GM18520 (cell line): Measurements from ENCODE around the gene BLOC1S2.
"Not testable (repeated sequence)": the region's sequence is repeated elsewhere in the genome, so short reads cannot be mapped to it uniquely, and the experiment has no call there.

Source experiments
- ATAC-seq: cut with Tn5 transposase; IDR thresholded peaks from one replicate; pipeline ENCODE4 v1.9.1; 2021; ENCODE audit not compliant: unreplicated experiment

The BLOC1S2 gene

GRCh38 chr10:100286051-100287033 lies at the start of gene BLOC1S2:
BLOC1S2 (minus strand) TSS chr10:100286680; CDS start chr10:100286659, 21 bp downstream.
- peak; percentile 94 for ATAC-seq

DNA sequence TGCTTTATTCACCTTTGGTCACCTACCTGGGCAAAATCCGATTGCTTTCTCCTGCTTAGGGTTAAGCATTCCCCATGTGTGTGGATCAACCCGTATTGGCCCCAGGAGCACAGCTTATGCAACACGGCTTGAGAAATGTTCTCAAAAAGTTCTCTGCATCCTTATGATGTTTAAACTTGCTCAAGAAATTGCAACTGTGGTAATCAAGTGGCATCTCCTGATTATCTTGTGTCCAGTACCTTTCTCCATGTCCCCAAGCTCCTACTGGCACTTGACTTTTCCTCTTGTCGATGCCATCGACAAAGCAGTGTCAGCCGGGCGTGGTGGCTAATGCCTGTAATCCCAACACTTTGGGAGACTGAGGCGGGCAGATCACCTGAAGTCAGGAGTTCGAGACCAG lies 48.3 kb upstream of the BLOC1S2 start:
- ATAC-seq, result no peak

DNA sequence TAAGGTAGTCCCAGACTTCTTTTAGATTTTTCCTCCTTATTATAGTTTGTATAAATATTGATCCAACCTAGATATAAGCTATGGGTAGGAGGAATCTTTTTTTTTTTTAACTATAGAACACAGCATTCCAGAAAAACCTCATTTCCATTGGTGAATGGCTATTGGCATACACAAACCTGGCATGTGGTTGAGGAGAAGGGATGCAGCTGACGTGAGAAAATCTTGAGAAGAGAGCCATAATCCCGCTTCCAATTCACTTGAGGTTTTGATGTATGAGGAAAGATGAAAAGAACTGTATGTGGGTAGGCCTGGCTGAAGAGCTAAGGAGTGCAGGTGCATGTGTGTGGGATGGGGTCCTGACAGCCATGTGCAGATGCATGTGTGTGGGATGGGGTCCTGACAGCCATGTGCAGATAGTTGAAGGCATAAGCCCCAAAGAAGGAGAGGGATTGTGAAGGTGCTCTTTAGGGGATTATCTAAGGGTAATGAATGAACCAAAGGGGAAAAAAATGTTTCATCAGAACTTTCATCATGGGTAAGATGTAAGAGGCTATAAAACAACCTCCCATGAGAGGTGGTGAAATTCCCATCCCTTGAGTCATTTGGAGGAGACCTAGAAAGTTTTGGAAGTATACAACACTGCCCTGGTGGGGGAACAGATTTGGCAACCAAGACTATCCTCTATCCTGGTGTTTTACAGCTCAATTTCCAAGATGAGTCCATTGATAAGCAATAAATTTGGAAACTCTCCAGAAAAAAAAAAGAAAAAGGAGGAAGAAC lies 47.4 kb upstream of the BLOC1S2 start:
- no peak for ATAC-seq

DNA sequence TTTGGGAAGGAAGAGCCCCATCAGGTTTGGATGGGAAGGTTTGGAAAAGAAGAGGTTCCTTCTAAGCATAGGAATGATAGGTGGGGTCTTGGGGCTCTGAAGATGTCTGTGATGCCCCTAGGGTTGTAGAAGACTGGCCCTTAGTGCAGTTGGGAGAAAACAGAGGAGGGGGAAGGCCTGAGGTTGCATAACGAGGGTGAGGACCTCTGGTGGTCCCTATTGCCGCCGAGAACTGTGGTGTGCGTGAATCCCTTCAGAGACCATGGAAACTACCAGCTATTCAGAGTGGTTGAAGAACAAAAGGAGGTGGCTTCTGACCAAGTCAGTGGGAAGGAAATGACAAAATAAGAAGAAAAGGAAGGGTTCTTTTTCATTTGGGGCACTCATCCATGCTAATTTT lies 46.6 kb upstream of the BLOC1S2 start:
- ATAC-seq, result no peak

- ATAC-seq, result no peak
Measured at GRCh38 chr10:100330079-100330478, 43.6 kb upstream of the BLOC1S2 start, which contains the start of gene PKD2L1. PKD2L1 (minus strand) TSS chr10:100330228; CDS start chr10:100330103, 125 bp downstream.

DNA sequence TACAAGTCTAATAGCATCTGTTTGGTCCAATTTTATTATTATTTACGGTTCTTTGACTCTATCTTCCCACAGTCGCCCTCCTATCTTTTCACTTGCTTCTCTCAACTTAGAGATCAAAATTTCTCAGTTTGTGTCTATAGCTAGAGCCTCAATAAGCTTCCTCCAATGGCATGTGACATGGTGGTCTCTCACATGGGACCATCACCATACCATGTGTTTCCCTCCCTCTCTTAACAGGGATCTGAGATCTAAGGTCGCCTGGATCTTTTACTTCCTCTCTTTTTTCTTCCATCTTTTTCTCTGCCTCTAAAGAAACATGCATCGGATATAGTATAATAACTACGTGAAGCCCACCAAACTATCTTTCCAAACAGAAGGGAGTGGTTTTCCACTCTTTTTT lies 41.7 kb upstream of the BLOC1S2 start:
- ATAC-seq, result no peak

- ATAC-seq, result no peak
Measured at GRCh38 chr10:100327718-100328009, 41.2 kb upstream of the BLOC1S2 start.

GRCh38 chr10:100327007-100327717 lies 40.7 kb upstream of the BLOC1S2 start:
- ATAC-seq, result peak; percentile 91

- no peak for ATAC-seq
Measured at GRCh38 chr10:100325158-100325557, 38.7 kb upstream of the BLOC1S2 start.

DNA sequence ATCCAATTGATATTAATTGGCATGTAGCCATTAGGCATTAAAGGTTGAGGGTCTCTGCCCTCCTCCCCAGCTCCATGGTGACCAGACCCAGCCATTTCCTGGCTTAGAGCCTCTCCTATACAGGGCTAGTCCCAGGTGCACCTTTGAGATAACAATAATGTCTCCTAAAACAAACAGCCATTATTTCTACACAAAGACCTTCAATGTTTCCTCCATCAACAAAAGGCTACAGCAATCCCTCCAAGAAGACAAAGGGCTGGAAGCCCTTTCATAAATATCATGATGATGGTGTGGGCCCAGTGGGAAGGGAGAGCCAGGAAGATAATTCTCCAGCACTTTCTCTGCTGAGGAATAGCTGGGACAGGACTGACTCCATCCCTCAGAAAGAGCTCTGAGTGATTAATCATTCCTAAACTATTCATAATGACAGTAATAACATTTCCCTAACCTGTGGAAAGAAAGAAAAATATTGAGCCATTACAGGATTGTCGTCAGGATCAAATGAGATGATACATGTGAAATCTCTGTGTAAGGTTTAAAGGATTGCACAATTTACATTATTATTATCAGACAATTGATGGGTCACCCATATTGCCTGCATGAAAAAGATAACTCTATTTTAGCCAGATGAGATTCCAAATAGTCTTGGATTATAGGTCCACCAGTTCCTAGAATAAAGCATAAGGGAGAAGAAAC lies 33.4 kb upstream of the BLOC1S2 start:
- ATAC-seq, result no peak

DNA sequence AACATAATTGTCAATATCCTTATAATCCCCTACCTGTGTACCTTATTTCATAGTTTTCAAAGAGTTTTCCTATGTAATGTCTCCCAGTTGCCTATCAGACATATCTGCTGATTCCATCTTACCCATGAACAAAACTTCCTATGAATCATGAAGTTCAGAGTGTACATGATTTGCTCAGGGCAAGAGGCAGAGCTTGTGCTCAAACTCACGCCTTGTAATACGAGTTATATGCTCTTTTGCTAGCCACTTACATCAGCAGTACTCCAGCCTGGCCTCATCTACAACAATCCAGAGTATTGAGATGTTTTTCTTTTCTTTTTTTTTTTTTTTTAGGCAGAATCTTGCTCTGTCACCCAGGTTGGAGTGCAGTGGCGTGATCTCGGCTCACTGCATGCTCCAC lies 31.7 kb upstream of the BLOC1S2 start:
- no peak for ATAC-seq

DNA sequence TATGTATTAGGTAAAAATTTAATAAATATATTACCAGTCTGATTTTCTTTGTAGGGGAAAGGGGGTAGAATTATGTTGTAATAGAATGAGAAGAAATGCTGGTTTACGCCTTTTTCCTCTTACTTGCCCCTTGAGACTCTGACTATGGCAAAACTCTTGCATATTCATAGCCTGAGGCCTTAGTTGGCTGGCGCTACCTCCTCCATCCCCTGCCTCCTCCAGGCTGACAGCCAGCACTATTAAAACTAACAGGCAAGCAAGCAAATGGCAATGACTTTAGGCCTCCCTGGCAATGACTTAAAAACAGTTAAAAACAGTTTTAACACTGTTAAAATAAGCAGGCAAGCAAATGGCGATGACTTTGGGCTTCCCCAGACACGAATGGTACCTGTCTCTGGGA lies 29.1 kb upstream of the BLOC1S2 start:
- no peak for ATAC-seq

GRCh38 chr10:100311298-100311697 lies 24.8 kb upstream of the BLOC1S2 start:
- no peak for ATAC-seq

GRCh38 chr10:100307684-100308083 lies 21.2 kb upstream of the BLOC1S2 start:
- ATAC-seq, result no peak

DNA sequence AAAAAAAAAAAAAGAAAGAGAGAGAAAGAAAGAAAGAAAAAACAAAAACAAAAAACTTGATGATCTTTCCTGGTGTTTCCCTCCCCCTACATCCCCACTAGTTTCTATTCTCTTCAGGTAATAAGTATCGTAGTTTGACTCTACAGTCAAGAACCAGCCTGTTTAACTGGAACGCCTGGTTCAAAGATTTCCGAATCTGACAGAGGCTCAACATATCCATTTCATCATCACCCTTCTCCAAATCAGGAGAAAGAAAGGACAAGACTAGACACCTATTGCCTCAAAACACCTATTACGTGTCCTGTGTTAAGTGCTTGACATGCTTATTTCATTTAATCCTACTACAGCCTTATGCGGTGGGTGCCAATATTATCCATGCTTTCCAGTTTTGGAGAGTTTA lies 20.4 kb upstream of the BLOC1S2 start:
- ATAC-seq, result no peak

GRCh38 chr10:100304414-100304813 lies 17.9 kb upstream of the BLOC1S2 start:
- no peak for ATAC-seq

- no peak for ATAC-seq
Measured at GRCh38 chr10:100303724-100304319, 17.3 kb upstream of the BLOC1S2 start.

DNA sequence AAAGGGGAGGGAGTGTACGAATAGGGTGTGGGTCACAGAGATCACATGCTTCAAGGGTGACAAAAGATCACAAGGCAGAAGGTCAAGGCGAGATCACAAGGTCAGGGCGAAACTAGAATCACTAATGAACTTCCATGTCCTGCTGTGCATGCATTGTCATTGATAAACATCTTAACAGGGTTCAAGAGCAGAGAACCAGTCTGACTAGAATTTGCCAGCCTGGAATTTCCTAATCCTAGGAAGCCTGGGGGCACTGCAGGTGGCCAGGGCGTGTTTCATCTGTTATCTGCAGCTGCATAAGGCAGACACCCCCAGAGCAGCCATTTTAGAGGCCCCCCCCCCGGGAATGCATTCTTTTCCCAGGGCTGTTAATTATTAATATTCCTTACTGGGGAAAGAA lies 14.6 kb upstream of the BLOC1S2 start:
- ATAC-seq, result not testable (repeated sequence)

DNA sequence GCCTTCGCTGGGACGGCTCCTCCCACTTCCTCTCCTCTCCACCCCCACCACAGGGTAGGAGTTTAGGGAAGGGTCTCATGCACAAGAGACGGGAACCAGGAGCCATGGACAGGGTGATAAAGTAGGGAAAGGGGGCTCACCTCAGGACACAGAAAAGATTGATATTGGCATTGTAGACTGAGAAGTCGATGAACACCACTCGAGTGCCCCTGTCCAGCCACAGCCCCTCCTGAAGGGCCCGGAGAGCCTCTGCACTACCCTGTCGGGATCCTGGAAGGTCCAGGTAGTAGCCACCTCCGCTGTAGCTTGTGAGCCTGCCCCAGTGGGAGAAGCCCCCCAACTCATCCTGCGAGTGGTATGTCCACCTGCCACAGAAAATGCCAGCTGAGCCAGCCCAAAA lies 10.8 kb upstream of the BLOC1S2 start:
- no peak for ATAC-seq

GRCh38 chr10:100293066-100293465 lies 6.6 kb upstream of the BLOC1S2 start:
- ATAC-seq, result no peak
